ENCODE data around the gene NFIC.

Gene NFIC

DNA sequence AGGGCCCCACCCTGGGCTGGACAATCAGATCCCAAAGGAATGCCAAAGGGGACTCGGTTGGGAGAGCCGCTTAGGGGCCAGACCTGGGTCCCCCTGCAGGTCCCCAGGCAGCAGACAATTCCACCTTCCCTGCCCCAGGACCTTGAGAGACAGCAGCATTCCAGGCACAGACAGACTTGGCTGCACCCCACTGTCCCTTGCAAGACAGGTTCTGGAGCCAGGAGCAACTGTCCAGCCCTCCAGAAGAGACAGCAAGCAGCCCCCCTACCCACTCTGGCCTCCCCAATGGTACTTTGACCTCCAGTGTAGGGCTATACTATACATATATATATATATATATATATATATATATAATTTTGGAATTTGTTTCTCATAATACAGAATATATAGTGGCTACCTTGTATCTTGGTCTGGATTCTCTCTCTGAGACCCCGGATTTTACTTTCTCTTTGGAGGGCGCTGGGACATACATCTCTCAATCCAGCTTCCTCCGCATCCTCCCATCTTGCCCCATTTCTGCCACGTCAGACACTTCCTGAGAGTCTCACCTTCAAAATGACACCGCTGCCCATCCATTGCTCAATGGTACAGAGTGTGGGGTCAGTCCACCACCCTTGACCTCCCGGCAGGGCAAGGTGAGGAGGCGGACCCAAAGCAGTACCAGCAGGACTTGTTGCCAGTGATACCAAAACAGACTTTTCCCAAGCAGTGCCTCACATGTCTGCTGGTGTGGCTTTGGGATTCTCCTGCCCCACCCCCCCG is 101.2 kb downstream of the NFIC start:
- no peak for DNase-seq (ENCODE audit: low read depth in 2 of 2)

DNA sequence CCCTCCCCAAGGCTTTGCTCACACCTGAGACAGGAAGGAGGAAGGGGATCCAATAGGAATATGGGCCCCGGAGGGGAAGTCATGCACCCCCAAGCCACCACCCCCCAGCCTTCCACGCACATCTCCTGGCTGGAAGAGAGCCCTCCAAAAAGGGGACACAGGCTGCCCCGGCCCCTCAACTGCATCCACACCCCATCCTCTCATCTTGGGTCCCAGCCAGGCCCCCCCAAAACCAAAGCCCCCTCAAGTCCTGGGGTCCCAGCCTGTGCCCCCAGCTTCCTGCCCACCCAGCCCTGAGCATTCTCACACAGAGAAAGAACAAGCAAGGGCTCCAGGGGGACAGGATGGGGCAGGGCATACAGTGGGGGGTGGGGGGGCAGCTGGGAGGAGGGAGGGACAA is 101.8 kb downstream of the NFIC start:
- no peak for DNase-seq (ENCODE audit: low read depth in 2 of 2)

- no peak for DNase-seq (ENCODE audit: low read depth in 2 of 2)
Measured at GRCh38 chr19:3469638-3470499, 103.5 kb downstream of the NFIC start.

DNA sequence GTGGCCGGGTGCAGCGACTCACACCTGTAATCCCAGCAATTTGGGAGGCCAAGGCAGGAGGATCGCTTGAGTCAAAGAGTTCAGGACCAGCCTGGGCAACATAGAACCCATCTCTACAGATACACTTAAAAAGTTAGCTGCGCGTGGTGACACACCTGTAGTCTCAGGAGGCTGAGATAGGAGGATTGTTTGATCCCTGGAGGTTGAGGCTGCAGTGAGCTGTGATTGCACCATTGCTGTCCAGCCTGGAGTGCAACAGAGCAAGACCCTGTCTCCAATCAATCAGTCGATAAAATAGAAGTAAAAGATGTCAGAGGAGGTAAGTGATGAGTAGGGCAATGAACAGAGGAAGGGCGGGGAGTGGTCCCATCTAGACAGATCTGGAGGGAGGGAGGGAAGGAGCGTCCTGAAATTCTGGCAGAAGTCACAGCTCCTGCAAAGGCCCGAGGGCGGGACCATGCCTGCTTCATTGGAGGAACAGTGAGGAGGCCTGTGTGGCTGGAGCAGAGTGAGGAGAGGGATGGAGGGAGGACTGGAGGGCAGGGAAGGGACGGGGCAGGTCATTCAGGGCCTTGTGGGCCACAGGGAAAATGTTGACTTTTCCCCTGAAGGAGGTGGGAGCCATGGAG is 104.2 kb downstream of the NFIC start:
- no peak for DNase-seq (ENCODE audit: low read depth in 2 of 2)

GRCh38 chr19:3471954-3472655 is 105.7 kb downstream of the NFIC start:
- DNase-seq (ENCODE audit: low read depth in 2 of 2): peak; percentile 22 to 42

GRCh38 chr19:3474010-3474409 is 107.6 kb downstream of the NFIC start:
- no peak for DNase-seq (ENCODE audit: low read depth in 2 of 2)

- DNase-seq (ENCODE audit: low read depth in 2 of 2): no peak
Measured at GRCh38 chr19:3474614-3475013, 108.2 kb downstream of the NFIC start.

DNA sequence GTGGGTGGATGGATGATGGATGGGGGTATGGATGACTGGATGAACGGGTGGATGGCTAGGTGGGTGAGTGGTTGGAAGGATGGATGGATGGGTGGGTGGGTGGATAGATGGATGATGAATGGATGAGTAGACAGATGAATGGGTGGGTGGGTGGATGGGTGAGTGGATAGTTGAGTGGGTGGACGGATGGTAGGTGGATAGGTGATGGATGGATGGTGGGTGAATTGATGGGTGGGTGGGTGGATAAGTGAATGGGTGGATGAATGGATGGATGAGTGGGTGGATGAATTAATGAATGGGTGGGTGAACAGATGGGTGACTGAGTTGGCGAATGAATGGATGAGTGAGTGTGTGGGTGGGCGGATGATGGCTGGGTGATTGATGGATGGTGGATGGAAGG is 109.1 kb downstream of the NFIC start:
- no peak for DNase-seq (ENCODE audit: low read depth in 2 of 2)

DNA sequence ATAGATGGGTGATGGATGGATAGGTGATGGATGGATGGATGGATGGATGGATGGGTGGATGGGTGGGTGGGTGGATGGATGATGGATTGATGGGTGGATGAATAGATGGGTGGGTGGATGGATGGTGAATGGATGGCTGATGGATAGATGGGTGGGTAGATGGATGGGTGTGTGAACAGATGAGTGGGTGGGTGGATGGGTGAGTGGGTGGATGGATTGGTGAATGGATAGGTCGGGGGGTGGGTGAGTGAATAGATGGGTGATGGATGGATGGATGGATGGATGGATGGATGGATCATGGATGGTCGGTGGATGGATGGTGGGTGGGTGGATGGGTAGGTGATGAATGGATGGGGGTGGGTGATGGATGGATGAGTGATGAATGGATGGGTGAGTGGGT is 110.4 kb downstream of the NFIC start:
- no peak for DNase-seq (ENCODE audit: low read depth in 2 of 2)

- no peak for DNase-seq (ENCODE audit: low read depth in 2 of 2)
Measured at GRCh38 chr19:3477506-3477905, 111.1 kb downstream of the NFIC start.

DNA sequence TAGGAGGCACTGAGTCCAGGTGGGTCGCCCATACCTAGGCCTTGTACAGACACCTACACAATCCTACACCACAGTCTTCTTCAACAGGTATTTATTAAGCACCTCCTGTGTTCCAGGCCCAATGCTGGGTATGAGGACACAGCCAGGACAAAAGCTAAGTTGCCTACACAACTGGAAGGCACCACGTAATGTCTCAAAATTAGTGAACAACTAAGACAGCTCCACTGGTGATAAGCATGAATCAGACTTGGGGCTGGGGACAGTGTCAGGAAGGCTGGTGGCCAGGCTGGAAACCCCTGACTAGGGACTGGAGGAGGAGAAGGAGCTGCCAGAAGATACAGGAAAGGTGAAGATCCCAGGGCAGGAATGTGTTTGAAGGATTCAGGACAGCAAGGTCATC is 111.6 kb downstream of the NFIC start:
- no peak for DNase-seq (ENCODE audit: low read depth in 2 of 2)

DNA sequence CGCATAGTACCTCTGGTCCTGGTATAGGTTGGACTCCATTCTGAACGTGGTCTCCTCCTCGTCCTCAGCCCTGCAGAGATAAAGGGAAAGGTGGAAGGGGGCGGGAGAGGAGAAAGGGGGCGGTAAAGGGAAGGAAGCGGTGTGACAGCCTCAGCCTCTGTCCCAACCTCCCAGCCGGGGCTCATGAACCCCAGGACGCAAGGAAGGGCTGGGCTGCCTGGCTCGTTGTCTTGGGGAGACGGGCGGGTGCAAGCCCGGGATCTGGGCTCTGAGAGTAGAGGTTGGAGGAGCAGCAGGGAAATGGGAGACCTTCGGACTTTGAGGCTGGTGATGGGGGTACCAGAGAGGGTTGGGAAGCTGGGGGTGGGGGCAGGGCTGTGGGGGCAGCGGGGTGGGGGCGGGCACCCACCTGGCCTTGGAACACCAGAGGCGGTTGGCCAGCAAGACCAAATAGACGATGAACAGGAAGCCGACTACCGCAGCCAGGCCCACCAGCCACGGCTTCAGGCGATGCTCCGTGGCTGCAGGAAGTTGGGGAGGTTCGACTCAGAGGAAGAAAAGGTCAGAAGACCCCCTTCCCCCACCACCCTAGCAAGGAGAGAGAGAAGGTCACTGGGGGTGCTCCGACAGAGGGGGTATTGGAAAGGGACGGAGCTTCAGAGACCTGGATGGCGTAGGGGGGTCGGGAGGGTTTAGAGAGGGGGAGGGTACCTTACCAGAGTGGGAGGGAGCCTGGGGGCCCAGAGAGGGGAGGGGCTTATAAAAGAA is 112.2 kb downstream of the NFIC start:
- no peak for DNase-seq (ENCODE audit: low read depth in 2 of 2)

DNA sequence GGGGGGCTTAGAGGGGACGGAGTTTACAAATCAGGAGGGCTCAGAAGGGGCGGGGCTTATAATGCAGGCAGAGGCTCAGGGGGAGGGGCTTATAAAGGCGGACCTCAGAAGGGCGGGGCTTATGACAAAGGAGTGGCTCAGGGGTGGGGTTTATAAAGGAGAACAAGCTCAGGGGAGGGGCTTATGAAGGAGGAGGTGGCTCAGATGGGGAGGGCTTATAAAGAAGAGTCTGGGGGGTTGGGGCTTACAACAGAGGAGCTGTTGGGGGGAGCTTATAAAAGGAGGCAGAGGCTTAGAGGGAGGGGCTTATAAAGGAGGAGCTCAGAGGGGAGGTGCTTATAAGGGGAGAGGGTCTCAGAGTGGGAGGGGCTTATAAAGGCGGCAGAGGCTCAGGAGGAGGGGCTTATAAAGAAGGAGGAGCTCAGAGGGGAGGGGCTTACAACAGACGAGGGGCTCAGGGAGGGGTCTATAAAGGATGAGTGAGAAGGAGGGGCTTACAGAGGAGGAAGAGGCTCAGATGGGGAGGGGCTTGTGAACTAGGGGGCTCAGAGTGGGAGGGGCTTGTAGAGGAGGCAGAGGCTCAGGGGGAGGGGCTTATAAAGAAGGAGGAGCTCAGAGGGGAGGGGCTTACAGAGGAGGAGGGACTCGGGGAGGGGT is 112.9 kb downstream of the NFIC start:
- DNase-seq (ENCODE audit: low read depth in 2 of 2): no peak

- DNase-seq (ENCODE audit: low read depth in 2 of 2): no peak
Measured at GRCh38 chr19:3479834-3480215, 113.4 kb downstream of the NFIC start.

- DNase-seq (ENCODE audit: low read depth in 2 of 2): no peak
Measured at GRCh38 chr19:3480383-3481091, 114.2 kb downstream of the NFIC start, which contains the start of gene SMIM24. Gene SMIM24 (minus strand): TSS chr19:3480525. CDS start chr19:3480463, 62 bp downstream.

GRCh38 chr19:3481241-3482090 is 115.1 kb downstream of the NFIC start:
- no peak for DNase-seq (ENCODE audit: low read depth in 2 of 2)

DNA sequence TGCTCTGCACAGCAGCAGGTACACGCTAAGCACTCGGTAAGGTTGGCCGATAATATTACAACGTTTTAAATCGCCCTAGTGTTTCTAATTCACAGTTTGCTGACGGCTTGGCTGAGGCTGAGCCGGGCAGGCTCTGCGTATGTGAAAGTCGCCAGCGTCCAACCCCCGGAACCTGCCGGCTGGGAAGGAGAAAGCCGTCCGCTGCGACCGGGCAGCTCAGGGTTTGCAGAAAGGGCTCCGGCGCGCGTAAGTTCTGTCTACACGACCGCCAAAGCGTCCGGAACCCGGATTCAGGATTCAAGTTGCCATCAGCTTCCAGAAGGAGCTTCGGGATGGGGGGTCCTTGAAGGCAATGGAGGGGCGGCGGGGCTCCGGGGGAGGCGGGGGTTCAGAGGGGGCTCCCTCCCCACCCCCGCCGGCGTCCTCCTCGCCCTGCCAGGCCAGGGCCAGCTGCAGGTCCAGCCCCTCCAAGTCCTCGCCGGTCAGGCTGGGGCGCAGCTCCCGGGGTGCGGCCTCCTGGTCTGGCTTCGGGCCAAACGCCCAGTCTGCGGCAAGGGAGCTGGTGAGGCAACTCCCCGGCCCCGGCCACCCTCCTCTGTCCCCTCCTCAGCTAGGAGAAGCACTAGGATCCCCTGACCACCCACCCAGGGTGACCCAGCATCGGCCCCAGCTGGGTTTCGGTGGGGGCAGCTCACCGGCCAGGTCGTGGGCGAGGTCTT is 116.3 kb downstream of the NFIC start:
- DNase-seq (ENCODE audit: low read depth in 2 of 2): no peak

DNA sequence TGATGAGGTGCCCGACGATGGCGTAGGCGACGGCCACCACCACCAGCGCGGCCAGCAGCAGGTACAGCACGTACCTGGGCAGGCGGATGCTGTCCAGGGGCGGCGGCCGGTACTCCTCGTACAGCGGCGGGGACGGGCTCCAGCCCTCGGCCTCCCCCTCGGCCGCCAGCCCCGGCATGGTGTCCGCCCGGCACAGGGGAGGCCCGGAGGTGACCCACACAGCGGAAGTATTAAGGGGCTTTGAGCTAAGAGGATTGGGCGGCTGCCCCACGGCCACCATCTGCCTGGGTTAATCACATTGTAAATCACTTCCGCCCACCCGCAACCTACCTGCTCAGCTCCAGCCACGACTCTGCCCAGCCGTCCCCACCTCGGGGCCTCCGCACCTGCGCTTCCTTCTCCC is 116.8 kb downstream of the NFIC start, which contains the start of gene SMIM44:
Gene SMIM44 (minus strand): TSS at position 216 of the 403 bp plus-strand sequence. CDS start 38 bp downstream, at position 178.
- DNase-seq (ENCODE audit: low read depth in 2 of 2): no peak
